ENCODE results near the gene SEMA3F. TPM values are rescaled to one million over a fixed set of nuclear protein-coding genes. Genes with fewer than 3 reads are reported as not detected.
A peak's percentile ranks its signal among the peaks of the same experiment; 100 is the strongest.

The SEMA3F gene
- total RNA-seq, 1 experiment from 2014 or later: 3.9 TPM

DNA sequence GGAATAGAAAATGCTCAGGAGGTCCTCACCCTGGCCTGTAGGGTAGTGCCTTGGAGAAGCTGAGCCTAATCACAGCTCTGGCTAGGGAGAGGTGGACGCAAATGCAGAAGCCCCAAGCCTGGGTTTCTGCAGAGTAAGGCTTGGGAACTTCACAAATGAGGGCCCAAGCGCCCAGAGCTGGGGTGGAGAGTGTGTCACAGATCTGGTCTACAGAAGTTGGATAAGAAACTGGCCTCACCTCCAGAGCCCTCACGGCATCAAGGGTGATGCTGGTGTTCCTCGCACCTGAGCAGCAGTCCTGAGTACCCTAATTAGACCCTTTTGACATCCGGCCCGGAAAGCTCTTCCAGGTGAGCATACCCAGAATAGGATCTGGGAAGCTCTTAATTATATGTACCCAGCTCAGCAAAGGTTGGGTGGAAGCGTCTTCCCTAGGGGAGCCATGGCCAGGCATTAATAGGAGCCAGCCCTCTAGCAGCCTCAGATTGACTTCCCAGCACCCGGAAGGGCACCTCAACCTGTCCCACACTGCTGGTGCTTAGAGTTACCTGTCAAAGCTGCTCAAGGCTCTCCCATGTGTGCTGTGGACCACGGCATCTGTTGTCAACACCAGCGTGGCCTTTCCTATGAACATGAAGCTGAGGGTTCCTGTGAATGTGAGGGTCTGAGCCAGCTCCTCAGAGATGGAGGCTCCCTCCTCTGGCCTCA, 34.6 kb upstream of the SEMA3F start:
- intact Hi-C loops (cut with micrococcal nuclease; ENCODE audit: unreplicated experiment): loop anchor here (1.0 to 10.0 kb wide), 2 partner anchors 69 to 144 kb away; partner anchors contain the start of gene SEMA3B
- no peak overlapping the region for H3K4me3 ChIP-seq (ENCODE audit: low read depth, low read length, poor library complexity, severe bottlenecking)
- peaks cover 33% of the 10 kb centered on the region for H3K36me3 ChIP-seq (ENCODE audit: insufficient read depth, low read length, poor library complexity, severe bottlenecking)
- TF ChIP-seq, protein P1, sequence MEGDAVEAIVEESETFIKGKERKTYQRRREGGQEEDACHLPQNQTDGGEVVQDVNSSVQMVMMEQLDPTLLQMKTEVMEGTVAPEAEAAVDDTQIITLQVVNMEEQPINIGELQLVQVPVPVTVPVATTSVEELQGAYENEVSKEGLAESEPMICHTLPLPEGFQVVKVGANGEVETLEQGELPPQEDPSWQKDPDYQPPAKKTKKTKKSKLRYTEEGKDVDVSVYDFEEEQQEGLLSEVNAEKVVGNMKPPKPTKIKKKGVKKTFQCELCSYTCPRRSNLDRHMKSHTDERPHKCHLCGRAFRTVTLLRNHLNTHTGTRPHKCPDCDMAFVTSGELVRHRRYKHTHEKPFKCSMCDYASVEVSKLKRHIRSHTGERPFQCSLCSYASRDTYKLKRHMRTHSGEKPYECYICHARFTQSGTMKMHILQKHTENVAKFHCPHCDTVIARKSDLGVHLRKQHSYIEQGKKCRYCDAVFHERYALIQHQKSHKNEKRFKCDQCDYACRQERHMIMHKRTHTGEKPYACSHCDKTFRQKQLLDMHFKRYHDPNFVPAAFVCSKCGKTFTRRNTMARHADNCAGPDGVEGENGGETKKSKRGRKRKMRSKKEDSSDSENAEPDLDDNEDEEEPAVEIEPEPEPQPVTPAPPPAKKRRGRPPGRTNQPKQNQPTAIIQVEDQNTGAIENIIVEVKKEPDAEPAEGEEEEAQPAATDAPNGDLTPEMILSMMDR (conservative IDR thresholded peaks at IDR 0.05; ENCODE audit: low read depth, low read length): no peak
- no peak for TF ChIP-seq EZH2 (IDR thresholded peaks at IDR 0.05; ENCODE audit: borderline replicate concordance, low read depth, low read length, poor library complexity, severe bottlenecking)
- H3K4me1 ChIP-seq (ENCODE audit: insufficient read depth, low read length, poor library complexity, severe bottlenecking): peaks cover 5% of the 10 kb centered on the region
- BruUV-seq (replicated peaks): no TSS peak
- POLR2A ChIA-PET (ENCODE audit: low non-redundant PET): interaction anchor here (0.6 kb wide), 1 partner anchor 653 kb away, joined by 7 read pairs; no protein-coding TSS in a partner anchor
- no peak for DNase-seq (ENCODE audit: low spot score)
- CTCF ChIA-PET: interaction anchor here (0.7 kb wide), 1 partner anchor 105 kb away, joined by 3 read pairs; no protein-coding TSS in a partner anchor
- H3K27me3 ChIP-seq (replicated peaks; ENCODE audit: insufficient read depth, low read depth, low read length, poor library complexity): no peaks in the 10 kb centered on the region
- no peaks in the 10 kb centered on the region for H3K9me3 ChIP-seq (ENCODE audit: low read depth, low read length, poor library complexity, severe bottlenecking)
- no peak overlapping the region for H3K27ac ChIP-seq (ENCODE audit: low read depth, low read length, poor library complexity, severe bottlenecking)

GRCh38 chr3:50121072-50122032, 33.8 kb upstream of the SEMA3F start:
- no peak for TF ChIP-seq EZH2 (IDR thresholded peaks at IDR 0.05; ENCODE audit: borderline replicate concordance, low read depth, low read length, poor library complexity, severe bottlenecking)
- TF ChIP-seq, protein P1 (conservative IDR thresholded peaks at IDR 0.05; ENCODE audit: low read depth, low read length): peak; percentile 68
- POLR2A ChIA-PET (ENCODE audit: low non-redundant PET): interaction anchor here (0.6 kb wide), 1 partner anchor 654 kb away, joined by 7 read pairs; no protein-coding TSS in a partner anchor
- peak; percentile 72 for DNase-seq (ENCODE audit: low spot score)
- CTCF ChIA-PET: no interaction called here
- Histone ChIP-seq H3K4me3 (ENCODE audit: low read depth, low read length, poor library complexity, severe bottlenecking) (no peak overlapping the region), H3K36me3 (ENCODE audit: insufficient read depth, low read length, poor library complexity, severe bottlenecking) (peaks cover 25% of the 10 kb centered on the region), H3K9me3 (ENCODE audit: low read depth, low read length, poor library complexity, severe bottlenecking) (no peaks in the 10 kb centered on the region), H3K27ac (ENCODE audit: low read depth, low read length, poor library complexity, severe bottlenecking) (no peak overlapping the region), H3K4me1 (ENCODE audit: insufficient read depth, low read length, poor library complexity, severe bottlenecking) (peaks cover 5% of the 10 kb centered on the region), H3K27me3 (replicated peaks; ENCODE audit: insufficient read depth, low read depth, low read length, poor library complexity) (no peaks in the 10 kb centered on the region)
- intact Hi-C loops (cut with micrococcal nuclease; ENCODE audit: unreplicated experiment): loop anchor here (1.0 to 10.0 kb wide), 2 partner anchors 68 to 143 kb away; partner anchors contain the start of gene SEMA3B
- BruUV-seq (replicated peaks): no TSS peak

- intact Hi-C loops (cut with micrococcal nuclease; ENCODE audit: unreplicated experiment): loop anchor here (10.0 kb wide), 1 partner anchor 143 kb away; the partner anchor contains the start of gene SEMA3B
- H3K9me3 ChIP-seq (ENCODE audit: low read depth, low read length, poor library complexity, severe bottlenecking): no peaks in the 10 kb centered on the region
- BruUV-seq (replicated peaks): no TSS peak
- POLR2A ChIA-PET (ENCODE audit: low non-redundant PET): no interaction called here
- no peak overlapping the region for H3K27ac ChIP-seq (ENCODE audit: low read depth, low read length, poor library complexity, severe bottlenecking)
- H3K4me3 ChIP-seq (ENCODE audit: low read depth, low read length, poor library complexity, severe bottlenecking): no peak overlapping the region
- no peak for DNase-seq (ENCODE audit: low spot score)
- H3K36me3 ChIP-seq (ENCODE audit: insufficient read depth, low read length, poor library complexity, severe bottlenecking): peaks cover 18% of the 10 kb centered on the region
- TF ChIP-seq EZH2 (IDR thresholded peaks at IDR 0.05; ENCODE audit: borderline replicate concordance, low read depth, low read length, poor library complexity, severe bottlenecking): no peak
- TF ChIP-seq, protein P1 (conservative IDR thresholded peaks at IDR 0.05; ENCODE audit: low read depth, low read length): no peak
- CTCF ChIA-PET: no interaction called here
- H3K27me3 ChIP-seq (replicated peaks; ENCODE audit: insufficient read depth, low read depth, low read length, poor library complexity): no peaks in the 10 kb centered on the region
- H3K4me1 ChIP-seq (ENCODE audit: insufficient read depth, low read length, poor library complexity, severe bottlenecking): peaks cover 5% of the 10 kb centered on the region
Observed at GRCh38 chr3:50122071-50122470, 33.1 kb upstream of the SEMA3F start.

Data from A673 (cell line).